ENCODE measurements around the gene ZHX3. TPM values are rescaled to one million over a fixed set of nuclear protein-coding genes. Genes with fewer than 3 reads are reported as not detected.

ZHX3 gene
- polyA plus RNA-seq, 3 donors = 0.58 to 3.2 (median 1.1) TPM

GRCh38 chr20:41255655-41256054, 61.9 kb downstream of the ZHX3 start:
- peaks cover 12 to 30% (median 23%) of the 10 kb centered on the region in 3 donors for H3K27me3 Mint-ChIP-seq (ENCODE audit: low read depth in 3 of 3)
- intact Hi-C loops (cut with micrococcal nuclease) = no loop called here
- H3K36me3 ChIP-seq (replicated peaks in 1 of 2; ENCODE audit: control insufficient read depth in 1 of 2, insufficient read depth in 2 of 2, low read length in 2 of 2) = no peaks in the 10 kb centered on the region
- no peak overlapping the region for H3K4me3 Mint-ChIP-seq
- peaks cover 0 to 3% (median 0%) of the 10 kb centered on the region in 7 donors for H3K9me3 Mint-ChIP-seq
- H3K9me3 ChIP-seq (replicated peaks in 1 of 2; ENCODE audit: control insufficient read depth in 1 of 2, insufficient read depth in 1 of 2, low read length in 2 of 2) = no peaks in the 10 kb centered on the region
- H3K4me3 ChIP-seq (replicated peaks in 1 of 3; ENCODE audit: low read depth in 2 of 3, low read length in 3 of 3) = no peak overlapping the region
- no peak for TF ChIP-seq CTCF (IDR thresholded peaks at IDR 0.05)
- H3K9ac ChIP-seq (ENCODE audit: insufficient read depth, low read length, poor library complexity, severe bottlenecking) = no peak overlapping the region
- peaks cover 3 to 16% of the 10 kb centered on the region in 2 donors for H3K36me3 Mint-ChIP-seq
- peaks cover 8% of the 10 kb centered on the region for H3K4me1 Mint-ChIP-seq
- no peaks in the 10 kb centered on the region for H4K20me1 ChIP-seq (ENCODE audit: insufficient read depth, low read length)
- H3K27ac Mint-ChIP-seq = no peak overlapping the region
- no peak for DNase-seq
- no peak overlapping the region for H3K4me2 ChIP-seq (replicated peaks; ENCODE audit: extremely low read depth, low read length, poor library complexity, severe bottlenecking)
- no peaks in the 10 kb centered on the region for H3K79me2 ChIP-seq (ENCODE audit: insufficient read depth, low read length)
- 100% methylated on average over 1 of the region's 1 CpG for WGBS (ENCODE audit: insufficient coverage)
- peaks cover 10 to 19% of the 10 kb centered on the region in 2 donors for H3K27me3 ChIP-seq (ENCODE audit: control insufficient read depth in 2 of 2, insufficient read depth in 2 of 2, low read length in 2 of 2)
- H3K27ac ChIP-seq (ENCODE audit: low read depth in 1 of 2, low read length in 2 of 2) = no peak overlapping the region
- H2AFZ ChIP-seq (ENCODE audit: insufficient read depth, low read depth, low read length, poor library complexity, severe bottlenecking) = no peak overlapping the region
- peaks cover 5 to 6% of the 10 kb centered on the region in 2 donors for H3K4me1 ChIP-seq (ENCODE audit: control insufficient read depth in 1 of 2, insufficient read depth in 2 of 2, low read length in 2 of 2)

- 78% methylated on average over 5 of the region's 9 CpGs for WGBS (ENCODE audit: insufficient coverage)
- Histone ChIP-seq H3K9me3 (replicated peaks in 1 of 2; ENCODE audit: control insufficient read depth in 1 of 2, insufficient read depth in 1 of 2, low read length in 2 of 2) (no peaks in the 10 kb centered on the region), H2AFZ (ENCODE audit: insufficient read depth, low read depth, low read length, poor library complexity, severe bottlenecking) (no peak overlapping the region), H3K9ac (ENCODE audit: insufficient read depth, low read length, poor library complexity, severe bottlenecking) (no peak overlapping the region), H4K20me1 (ENCODE audit: insufficient read depth, low read length) (peaks cover 5% of the 10 kb centered on the region), H3K4me2 (replicated peaks; ENCODE audit: extremely low read depth, low read length, poor library complexity, severe bottlenecking) (no peak overlapping the region), H3K4me3 (replicated peaks in 1 of 3; ENCODE audit: low read depth in 2 of 3, low read length in 3 of 3) (no peak overlapping the region), H3K79me2 (ENCODE audit: insufficient read depth, low read length) (no peaks in the 10 kb centered on the region), H3K27me3 (ENCODE audit: control insufficient read depth in 2 of 2, insufficient read depth in 2 of 2, low read length in 2 of 2) (peaks cover 14 to 24% of the 10 kb centered on the region in 2 donors), H3K27ac (ENCODE audit: low read depth in 1 of 2, low read length in 2 of 2) (no peak overlapping the region), H3K36me3 (replicated peaks in 1 of 2; ENCODE audit: control insufficient read depth in 1 of 2, insufficient read depth in 2 of 2, low read length in 2 of 2) (no peaks in the 10 kb centered on the region), H3K4me1 (ENCODE audit: control insufficient read depth in 1 of 2, insufficient read depth in 2 of 2, low read length in 2 of 2) (peaks cover 15 to 19% of the 10 kb centered on the region in 2 donors)
- H3K4me1 Mint-ChIP-seq = peaks cover 30% of the 10 kb centered on the region
- intact Hi-C loops (cut with micrococcal nuclease) = no loop called here
- H3K9me3 Mint-ChIP-seq = peaks cover 0 to 1% (median 0%) of the 10 kb centered on the region in 7 donors
- DNase-seq = peak in 1 of 3 donors; percentile 8
- peaks cover 6 to 20% of the 10 kb centered on the region in 2 donors for H3K36me3 Mint-ChIP-seq
- H3K27ac Mint-ChIP-seq = peak overlapping the region in 1 of 7 donors; percentile 38
- H3K4me3 Mint-ChIP-seq = peak overlapping the region in 1 of 2 donors; percentile 44
- peaks cover 26 to 45% (median 33%) of the 10 kb centered on the region in 3 donors for H3K27me3 Mint-ChIP-seq (ENCODE audit: low read depth in 3 of 3)
- peak; percentile 24 for TF ChIP-seq CTCF (IDR thresholded peaks at IDR 0.05)
These were observed 67.9 kb downstream of the ZHX3 start for GRCh38 chr20:41249411-41250281.

Measured in CD14-positive monocyte (primary cell).